ENCODE measurements around the gene FKBP14. TPM values are rescaled to one million over a fixed set of nuclear protein-coding genes. Genes with fewer than 3 reads are reported as not detected.

FKBP14 gene
- total RNA-seq, 1 donor from 2014 or later: 4.4 TPM

- TF ChIP-seq POLR2AphosphoS5 (IDR thresholded peaks at IDR 0.05; ENCODE audit: insufficient read depth in 1 of 2, low read depth in 1 of 2) (no peak), CTCF (IDR thresholded peaks at IDR 0.05) (no peak), POLR2A (IDR thresholded peaks at IDR 0.05) (no peak)
- no peak overlapping the region for H3K4me3 ChIP-seq
- no peak for DNase-seq (ENCODE audit: extremely low spot score in 2 of 2)
- intact Hi-C loops (cut with DNase I): no loop called here
- no peaks in the 10 kb centered on the region for H3K9me3 ChIP-seq
- no peaks in the 10 kb centered on the region for H3K27me3 ChIP-seq
- H3K27ac ChIP-seq: peak overlapping the region; percentile 49
- no peaks in the 10 kb centered on the region for H3K36me3 ChIP-seq
- H3K4me1 ChIP-seq: no peaks in the 10 kb centered on the region
These were observed 42.8 kb upstream of the FKBP14 start for GRCh38 chr7:30069096-30069867.

- H3K9me3 ChIP-seq: no peaks in the 10 kb centered on the region
- no peak overlapping the region for H3K4me3 ChIP-seq
- DNase-seq (ENCODE audit: extremely low spot score in 2 of 2): no peak
- no peaks in the 10 kb centered on the region for H3K36me3 ChIP-seq
- peak overlapping the region; percentile 49 for H3K27ac ChIP-seq
- no peaks in the 10 kb centered on the region for H3K27me3 ChIP-seq
- intact Hi-C loops (cut with DNase I): no loop called here
- no peaks in the 10 kb centered on the region for H3K4me1 ChIP-seq
- no peak for TF ChIP-seq POLR2A (IDR thresholded peaks at IDR 0.05)
- no peak for TF ChIP-seq CTCF (IDR thresholded peaks at IDR 0.05)
- TF ChIP-seq POLR2AphosphoS5 (IDR thresholded peaks at IDR 0.05; ENCODE audit: insufficient read depth in 1 of 2, low read depth in 1 of 2): peak in 1 of 2 donors; percentile 58
These were observed 41.6 kb upstream of the FKBP14 start for GRCh38 chr7:30068117-30068516.

GRCh38 chr7:30066687-30067086, 40.2 kb upstream of the FKBP14 start:
- no peak for DNase-seq (ENCODE audit: extremely low spot score in 2 of 2)
- no peaks in the 10 kb centered on the region for H3K9me3 ChIP-seq
- TF ChIP-seq POLR2AphosphoS5 (IDR thresholded peaks at IDR 0.05; ENCODE audit: insufficient read depth in 1 of 2, low read depth in 1 of 2) (no peak), CTCF (IDR thresholded peaks at IDR 0.05) (no peak), POLR2A (IDR thresholded peaks at IDR 0.05) (no peak)
- no peaks in the 10 kb centered on the region for H3K4me1 ChIP-seq
- no peaks in the 10 kb centered on the region for H3K36me3 ChIP-seq
- no peak overlapping the region for H3K27ac ChIP-seq
- intact Hi-C loops (cut with DNase I): no loop called here
- H3K4me3 ChIP-seq: no peak overlapping the region
- no peaks in the 10 kb centered on the region for H3K27me3 ChIP-seq

GRCh38 chr7:30065746-30066145, 39.2 kb upstream of the FKBP14 start:
- Histone ChIP-seq H3K36me3 (no peaks in the 10 kb centered on the region), H3K4me1 (no peaks in the 10 kb centered on the region), H3K27me3 (no peaks in the 10 kb centered on the region), H3K27ac (no peak overlapping the region), H3K9me3 (no peaks in the 10 kb centered on the region), H3K4me3 (no peak overlapping the region)
- intact Hi-C loops (cut with DNase I): no loop called here
- no peak for DNase-seq (ENCODE audit: extremely low spot score in 2 of 2)
- TF ChIP-seq POLR2AphosphoS5 (IDR thresholded peaks at IDR 0.05; ENCODE audit: insufficient read depth in 1 of 2, low read depth in 1 of 2) (no peak), POLR2A (IDR thresholded peaks at IDR 0.05) (no peak), CTCF (IDR thresholded peaks at IDR 0.05) (no peak)

- Histone ChIP-seq H3K27me3 (no peaks in the 10 kb centered on the region), H3K4me1 (no peaks in the 10 kb centered on the region), H3K36me3 (no peaks in the 10 kb centered on the region), H3K27ac (no peak overlapping the region), H3K9me3 (no peaks in the 10 kb centered on the region), H3K4me3 (no peak overlapping the region)
- TF ChIP-seq CTCF (IDR thresholded peaks at IDR 0.05): peak; percentile 19 to 56 (median 41)
- no peak for TF ChIP-seq POLR2AphosphoS5 (IDR thresholded peaks at IDR 0.05; ENCODE audit: insufficient read depth in 1 of 2, low read depth in 1 of 2)
- TF ChIP-seq POLR2A (IDR thresholded peaks at IDR 0.05): no peak
- intact Hi-C loops (cut with DNase I): no loop called here
- DNase-seq (ENCODE audit: extremely low spot score in 2 of 2): no peak
These were observed 36.1 kb upstream of the FKBP14 start for GRCh38 chr7:30062587-30062986.
